KMS-11 (cell line): ENCODE measurements around the gene PHLDB2.

Experiments used
- H2AFZ ChIP-seq: fragments of 200-600 bp; sonication (generic); 2 replicates; pipeline ENCODE4 v1.6.1; 2016; ENCODE audit warnings: antibody characterized with exemption, mixed run types, low read depth
- H3K27ac ChIP-seq: fragments of 200-600 bp; sonication (generic); 2 replicates; pipeline ENCODE4 v1.6.1; 2016; ENCODE audit warnings: mild to moderate bottlenecking, mixed run types
- H3K27me3 ChIP-seq: fragments of 200-600 bp; sonication (generic); 2 replicates; pipeline ENCODE4 v1.6.1; 2017; ENCODE audit warnings: mild to moderate bottlenecking, low read depth, mixed run types, moderate library complexity; ENCODE audit not compliant: insufficient read depth
- H3K36me3 ChIP-seq: fragments of 200-600 bp; sonication (generic); 2 replicates; pipeline ENCODE4 v1.6.1; 2017; ENCODE audit warnings: mild to moderate bottlenecking, mixed run types; ENCODE audit not compliant: insufficient read depth
- H3K4me1 ChIP-seq: fragments of 200-600 bp; sonication (generic); 2 replicates; pipeline ENCODE4 v1.6.1; 2016; ENCODE audit warnings: mild to moderate bottlenecking, low read depth, mixed run types; ENCODE audit not compliant: poor library complexity, severe bottlenecking
- H3K4me2 ChIP-seq: fragments of 200-600 bp; sonication (generic); 2 replicates; pipeline ENCODE4 v1.7.0; 2016; ENCODE audit warnings: mild to moderate bottlenecking, mixed run types
- H3K4me3 ChIP-seq: fragments of 200-600 bp; sonication (generic); IDR thresholded peaks from 2 replicates; pipeline ENCODE4 v1.6.1; 2017; ENCODE audit warnings: low read depth, low read length, mixed read lengths; ENCODE audit not compliant: insufficient read depth
- H3K79me2 ChIP-seq: fragments of 200-600 bp; sonication (generic); 2 replicates; pipeline ENCODE4 v1.6.1; 2016; ENCODE audit warnings: low read depth, mixed run types; ENCODE audit not compliant: insufficient read depth
- H3K9ac ChIP-seq: fragments of 200-600 bp; sonication (generic); 2 replicates; pipeline ENCODE4 v1.6.1; 2016; ENCODE audit warnings: mild to moderate bottlenecking, mixed run types
- H4K20me1 ChIP-seq: fragments of 200-600 bp; sonication (generic); 2 replicates; pipeline ENCODE4 v1.6.1; 2016; ENCODE audit warnings: mild to moderate bottlenecking, mixed run types; ENCODE audit not compliant: insufficient read depth
- CTCF ChIP-seq: fragments of 200-600 bp; sonication (generic); conservative IDR thresholded peaks from 2 replicates; pipeline ENCODE4 v1.6.1; 2017; ENCODE audit warnings: low read depth, mild to moderate bottlenecking, antibody characterized with exemption, low read length, moderate library complexity, mixed read lengths

PHLDB2 gene

GRCh38 chr3:111911446-111911845 lies 52.4 kb downstream of the PHLDB2 start:
- H3K4me2 ChIP-seq, result no peak overlapping the region
- H2AFZ ChIP-seq, result no peak overlapping the region
- TF ChIP-seq CTCF, result no peak
- H3K79me2 ChIP-seq, result no peaks in the 10 kb centered on the region
- no peak overlapping the region for H3K9ac ChIP-seq
- H3K27ac ChIP-seq, result no peak overlapping the region
- H3K4me1 ChIP-seq, result no peaks in the 10 kb centered on the region
- no peak overlapping the region for H3K4me3 ChIP-seq
- no peaks in the 10 kb centered on the region for H3K27me3 ChIP-seq
- no peaks in the 10 kb centered on the region for H3K36me3 ChIP-seq
- H4K20me1 ChIP-seq, result no peaks in the 10 kb centered on the region

DNA sequence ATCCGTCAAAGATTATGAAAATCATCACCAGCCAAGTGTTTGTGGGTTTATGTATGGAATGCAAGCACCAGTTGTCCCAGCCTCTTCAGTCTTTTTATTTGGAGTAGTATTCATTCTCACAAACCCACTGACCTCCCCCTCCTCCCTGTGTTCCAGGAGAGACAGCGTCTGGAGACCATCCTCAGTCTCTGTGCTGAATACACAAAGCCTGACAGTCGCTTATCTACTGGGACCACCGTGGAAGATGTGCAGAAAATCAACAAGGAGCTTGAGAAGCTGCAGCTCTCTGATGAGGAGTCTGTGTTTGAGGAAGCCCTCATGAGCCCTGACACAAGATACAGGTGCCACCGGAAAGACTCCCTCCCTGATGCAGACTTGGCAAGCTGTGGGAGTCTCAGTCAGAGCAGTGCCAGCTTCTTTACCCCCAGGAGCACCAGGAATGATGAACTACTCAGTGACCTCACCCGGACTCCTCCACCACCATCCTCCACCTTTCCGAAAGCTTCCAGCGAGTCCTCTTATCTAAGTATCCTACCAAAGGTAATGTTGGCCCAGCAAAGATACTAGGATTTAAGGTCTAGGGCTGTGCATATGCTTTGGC lies 54.2 kb downstream of the PHLDB2 start:
- no peaks in the 10 kb centered on the region for H4K20me1 ChIP-seq
- TF ChIP-seq CTCF, result no peak
- no peak overlapping the region for H3K4me2 ChIP-seq
- H2AFZ ChIP-seq, result no peak overlapping the region
- no peaks in the 10 kb centered on the region for H3K4me1 ChIP-seq
- no peak overlapping the region for H3K4me3 ChIP-seq
- H3K9ac ChIP-seq, result no peak overlapping the region
- H3K27ac ChIP-seq, result no peak overlapping the region
- H3K79me2 ChIP-seq, result no peaks in the 10 kb centered on the region
- H3K36me3 ChIP-seq, result no peaks in the 10 kb centered on the region
- no peaks in the 10 kb centered on the region for H3K27me3 ChIP-seq

GRCh38 chr3:111915905-111916304 lies 56.8 kb downstream of the PHLDB2 start:
- H3K4me2 ChIP-seq, result no peak overlapping the region
- no peak overlapping the region for H3K9ac ChIP-seq
- H3K4me3 ChIP-seq, result no peak overlapping the region
- H2AFZ ChIP-seq, result no peak overlapping the region
- H3K27me3 ChIP-seq, result no peaks in the 10 kb centered on the region
- no peaks in the 10 kb centered on the region for H3K36me3 ChIP-seq
- no peaks in the 10 kb centered on the region for H3K4me1 ChIP-seq
- TF ChIP-seq CTCF, result no peak
- no peaks in the 10 kb centered on the region for H4K20me1 ChIP-seq
- no peak overlapping the region for H3K27ac ChIP-seq
- no peaks in the 10 kb centered on the region for H3K79me2 ChIP-seq

GRCh38 chr3:111917300-111917699 lies 58.2 kb downstream of the PHLDB2 start:
- no peak overlapping the region for H3K4me2 ChIP-seq
- no peak overlapping the region for H3K9ac ChIP-seq
- H3K4me3 ChIP-seq, result no peak overlapping the region
- H3K27ac ChIP-seq, result no peak overlapping the region
- no peaks in the 10 kb centered on the region for H3K4me1 ChIP-seq
- no peaks in the 10 kb centered on the region for H3K27me3 ChIP-seq
- TF ChIP-seq CTCF, result no peak
- no peaks in the 10 kb centered on the region for H4K20me1 ChIP-seq
- H3K79me2 ChIP-seq, result no peaks in the 10 kb centered on the region
- H2AFZ ChIP-seq, result no peak overlapping the region
- H3K36me3 ChIP-seq, result no peaks in the 10 kb centered on the region
